Body of pancreas (tissue), 4 donors: Measurements from ENCODE around the gene ELK4.

Source experiments
- CTCF ChIP-seq, 7 experiments: fragments of 450-650 bp in 4 of 7; fragments of 200-600 bp in 3 of 7; sonication (generic) in 3 of 7; IDR thresholded peaks; one replicate each; pipeline ENCODE4 v1.5.1; 2016 to 2019; ENCODE audit warnings: antibody characterized with exemption in 7 of 7
- POLR2A ChIP-seq, 3 donors: fragments of 450-650 bp; IDR thresholded peaks; one replicate each; pipeline ENCODE4 v1.6.1; 2016; ENCODE audit warnings: antibody characterized with exemption in 3 of 3, mild to moderate bottlenecking in 2 of 3

- TF ChIP-seq CTCF (IDR thresholded peaks at IDR 0.05) (no peak), POLR2A (IDR thresholded peaks at IDR 0.05) (no peak)
These were observed 37.0 kb downstream of the ELK4 start for GRCh38 chr1:205594846-205595245.
